OCI-LY1 (cell line): ENCODE data around the gene C22orf39.

Experiments
- EZH2 ChIP-seq: fragments of 200-600 bp; sonication (generic), shearing (Covaris generic); IDR thresholded peaks from 2 replicates; pipeline ENCODE4 v1.8.0; 2017; ENCODE audit warnings: borderline replicate concordance, mixed run types, mild to moderate bottlenecking, antibody characterized with exemption, low read length, moderate library complexity, mixed read lengths
- TF ChIP-seq, protein P1 (sequence below): fragments of 200-600 bp; sonication (generic), shearing (Covaris generic); IDR thresholded peaks from 2 replicates; pipeline ENCODE4 v1.5.1; 2017; ENCODE audit warnings: mild to moderate bottlenecking, antibody characterized with exemption, low read length, moderate library complexity, mixed read lengths

DNA sequence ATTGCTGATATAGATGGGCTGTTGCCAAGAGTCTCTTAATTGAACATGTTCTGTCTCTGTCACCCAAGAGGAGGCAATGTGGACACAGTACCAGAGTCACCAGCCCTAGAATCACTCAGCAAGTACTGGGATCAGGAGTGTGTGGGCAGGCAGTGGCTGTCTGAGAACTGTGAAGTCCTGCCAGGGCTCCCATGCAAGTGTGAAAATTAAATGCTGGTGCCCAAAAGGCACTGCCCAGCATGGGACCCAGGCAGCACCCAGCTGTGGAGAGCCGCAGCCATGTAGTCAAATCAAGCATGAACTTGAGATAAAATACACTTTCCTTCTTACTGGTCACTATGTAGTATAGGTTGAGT lies 35.8 kb downstream of the C22orf39 start:
- TF ChIP-seq, protein P1, sequence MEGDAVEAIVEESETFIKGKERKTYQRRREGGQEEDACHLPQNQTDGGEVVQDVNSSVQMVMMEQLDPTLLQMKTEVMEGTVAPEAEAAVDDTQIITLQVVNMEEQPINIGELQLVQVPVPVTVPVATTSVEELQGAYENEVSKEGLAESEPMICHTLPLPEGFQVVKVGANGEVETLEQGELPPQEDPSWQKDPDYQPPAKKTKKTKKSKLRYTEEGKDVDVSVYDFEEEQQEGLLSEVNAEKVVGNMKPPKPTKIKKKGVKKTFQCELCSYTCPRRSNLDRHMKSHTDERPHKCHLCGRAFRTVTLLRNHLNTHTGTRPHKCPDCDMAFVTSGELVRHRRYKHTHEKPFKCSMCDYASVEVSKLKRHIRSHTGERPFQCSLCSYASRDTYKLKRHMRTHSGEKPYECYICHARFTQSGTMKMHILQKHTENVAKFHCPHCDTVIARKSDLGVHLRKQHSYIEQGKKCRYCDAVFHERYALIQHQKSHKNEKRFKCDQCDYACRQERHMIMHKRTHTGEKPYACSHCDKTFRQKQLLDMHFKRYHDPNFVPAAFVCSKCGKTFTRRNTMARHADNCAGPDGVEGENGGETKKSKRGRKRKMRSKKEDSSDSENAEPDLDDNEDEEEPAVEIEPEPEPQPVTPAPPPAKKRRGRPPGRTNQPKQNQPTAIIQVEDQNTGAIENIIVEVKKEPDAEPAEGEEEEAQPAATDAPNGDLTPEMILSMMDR: no peak
- no peak for TF ChIP-seq EZH2
